Osteoblast (primary cell): ENCODE measurements around the gene PARD3B. TPM values are rescaled to one million over a fixed set of nuclear protein-coding genes. Genes with fewer than 3 reads are reported as not detected.

Experiments used
- DNase-seq: peaks from one replicate; pipeline ENCODE4 v3.0.0; 2011; ENCODE audit warnings: low spot score, mixed read lengths; ENCODE audit not compliant: insufficient read length; ENCODE audit errors: missing footprints
- H2AFZ ChIP-seq: 2 replicates; pipeline ENCODE4 v1.6.0; 2011; ENCODE audit warnings: mild to moderate bottlenecking, low read length
- H3K27ac ChIP-seq: 2 replicates; pipeline ENCODE4 v1.5.1; 2011; ENCODE audit warnings: mild to moderate bottlenecking, low read depth, low read length, moderate library complexity
- H3K27me3 ChIP-seq: 2 replicates; pipeline ENCODE4 v1.6.0; 2012; ENCODE audit warnings: mild to moderate bottlenecking, control low read depth, inconsistent platforms, low read length, moderate library complexity; ENCODE audit not compliant: insufficient read depth
- H3K36me3 ChIP-seq: 2 replicates; pipeline ENCODE4 v1.5.1; 2011; ENCODE audit warnings: mild to moderate bottlenecking, low read length, control low read depth, moderate library complexity; ENCODE audit not compliant: insufficient read depth
- H3K4me1 ChIP-seq: 2 replicates; pipeline ENCODE4 v1.5.1; 2011; ENCODE audit warnings: mild to moderate bottlenecking, low read length, control low read depth, moderate library complexity; ENCODE audit not compliant: insufficient read depth
- H3K4me2 ChIP-seq: 2 replicates; pipeline ENCODE4 v1.6.0; 2011; ENCODE audit warnings: mild to moderate bottlenecking, low read length; ENCODE audit not compliant: insufficient read depth
- H3K4me3 ChIP-seq: fragments of 200-600 bp; sonication (generic); 3 replicates; pipeline ENCODE4 v1.5.1; 2012; ENCODE audit warnings: mild to moderate bottlenecking, low read length, inconsistent platforms; ENCODE audit not compliant: insufficient read depth
- H3K79me2 ChIP-seq: 2 replicates; pipeline ENCODE4 v1.6.0; 2012; ENCODE audit warnings: mild to moderate bottlenecking, low read length, control low read depth, inconsistent platforms; ENCODE audit not compliant: insufficient read depth
- H3K9me3 ChIP-seq: 2 replicates; pipeline ENCODE4 v1.5.1; 2011; ENCODE audit warnings: low read depth, low read length, control low read depth
- H4K20me1 ChIP-seq: 2 replicates; pipeline ENCODE4 v1.6.0; 2012; ENCODE audit warnings: mild to moderate bottlenecking, low read length, control low read depth; ENCODE audit not compliant: insufficient read depth
- total RNA-seq: library from RNA; depleted of rRNA; stranded (reverse); fragments of >200 nt; gene quantifications from 2 replicates; pipeline ENCODE4 v1.2.3, GENCODE V29; 2012
- TF ChIP-seq, protein P1 (sequence below): IDR thresholded peaks from 2 replicates; pipeline ENCODE4 v1.5.1; 2011; ENCODE audit warnings: mild to moderate bottlenecking, low read depth, low read length, moderate library complexity; ENCODE audit errors: extremely low read depth

Gene PARD3B
- total RNA-seq, 1 donor = 22.4 TPM

DNA sequence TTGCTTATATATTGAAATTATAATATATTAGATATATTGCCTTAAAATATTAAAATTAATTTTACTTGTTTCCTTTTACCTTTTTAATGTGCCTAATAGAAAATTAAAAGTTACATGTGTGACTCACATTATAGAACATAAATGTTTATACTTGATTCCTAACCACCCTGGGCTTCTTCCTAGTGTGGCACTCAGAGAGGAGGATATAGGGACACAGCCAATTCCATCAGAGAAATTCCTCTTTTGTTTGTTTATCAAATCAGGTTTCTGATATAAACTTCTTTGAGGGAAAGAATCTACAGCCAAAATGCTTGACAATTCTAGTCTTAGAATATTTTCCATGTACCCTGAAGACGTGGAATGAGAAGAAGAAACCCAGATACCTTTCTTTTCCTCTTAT is 788.1 kb downstream of the PARD3B start:
- no peak for DNase-seq
- Histone ChIP-seq H2AFZ (no peak overlapping the region), H3K36me3 (no peaks in the 10 kb centered on the region), H3K27ac (no peak overlapping the region), H3K4me1 (no peaks in the 10 kb centered on the region), H3K4me3 (no peak overlapping the region), H3K4me2 (no peak overlapping the region), H3K79me2 (no peaks in the 10 kb centered on the region), H3K27me3 (no peaks in the 10 kb centered on the region), H4K20me1 (no peaks in the 10 kb centered on the region), H3K9me3 (no peaks in the 10 kb centered on the region)
- TF ChIP-seq, protein P1, sequence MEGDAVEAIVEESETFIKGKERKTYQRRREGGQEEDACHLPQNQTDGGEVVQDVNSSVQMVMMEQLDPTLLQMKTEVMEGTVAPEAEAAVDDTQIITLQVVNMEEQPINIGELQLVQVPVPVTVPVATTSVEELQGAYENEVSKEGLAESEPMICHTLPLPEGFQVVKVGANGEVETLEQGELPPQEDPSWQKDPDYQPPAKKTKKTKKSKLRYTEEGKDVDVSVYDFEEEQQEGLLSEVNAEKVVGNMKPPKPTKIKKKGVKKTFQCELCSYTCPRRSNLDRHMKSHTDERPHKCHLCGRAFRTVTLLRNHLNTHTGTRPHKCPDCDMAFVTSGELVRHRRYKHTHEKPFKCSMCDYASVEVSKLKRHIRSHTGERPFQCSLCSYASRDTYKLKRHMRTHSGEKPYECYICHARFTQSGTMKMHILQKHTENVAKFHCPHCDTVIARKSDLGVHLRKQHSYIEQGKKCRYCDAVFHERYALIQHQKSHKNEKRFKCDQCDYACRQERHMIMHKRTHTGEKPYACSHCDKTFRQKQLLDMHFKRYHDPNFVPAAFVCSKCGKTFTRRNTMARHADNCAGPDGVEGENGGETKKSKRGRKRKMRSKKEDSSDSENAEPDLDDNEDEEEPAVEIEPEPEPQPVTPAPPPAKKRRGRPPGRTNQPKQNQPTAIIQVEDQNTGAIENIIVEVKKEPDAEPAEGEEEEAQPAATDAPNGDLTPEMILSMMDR = no peak

DNA sequence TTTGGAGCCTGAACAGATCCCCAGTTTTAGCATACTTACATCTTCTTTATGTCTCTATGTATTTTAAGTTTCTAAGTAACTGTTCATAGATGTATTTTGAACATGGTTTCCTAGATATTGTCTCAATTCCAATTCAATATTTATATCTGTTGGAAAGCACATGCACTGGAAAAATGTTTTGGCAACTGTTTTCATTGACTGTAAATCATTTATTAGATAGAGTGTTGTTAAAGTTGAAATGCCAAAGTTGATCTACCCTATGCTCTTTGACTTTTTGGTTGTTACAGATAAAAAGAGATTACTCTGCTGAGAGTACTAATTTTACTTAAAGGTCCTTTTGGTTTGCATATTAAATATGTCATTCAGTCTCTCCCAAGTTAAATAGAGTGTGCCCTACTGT is 792.0 kb downstream of the PARD3B start:
- Histone ChIP-seq H3K4me3 (no peak overlapping the region), H3K4me2 (no peak overlapping the region), H2AFZ (no peak overlapping the region), H3K27ac (no peak overlapping the region), H3K9me3 (no peaks in the 10 kb centered on the region), H3K79me2 (no peaks in the 10 kb centered on the region), H3K4me1 (no peaks in the 10 kb centered on the region), H4K20me1 (no peaks in the 10 kb centered on the region), H3K36me3 (no peaks in the 10 kb centered on the region), H3K27me3 (no peaks in the 10 kb centered on the region)
- no peak for DNase-seq
- TF ChIP-seq, protein P1 = no peak

DNA sequence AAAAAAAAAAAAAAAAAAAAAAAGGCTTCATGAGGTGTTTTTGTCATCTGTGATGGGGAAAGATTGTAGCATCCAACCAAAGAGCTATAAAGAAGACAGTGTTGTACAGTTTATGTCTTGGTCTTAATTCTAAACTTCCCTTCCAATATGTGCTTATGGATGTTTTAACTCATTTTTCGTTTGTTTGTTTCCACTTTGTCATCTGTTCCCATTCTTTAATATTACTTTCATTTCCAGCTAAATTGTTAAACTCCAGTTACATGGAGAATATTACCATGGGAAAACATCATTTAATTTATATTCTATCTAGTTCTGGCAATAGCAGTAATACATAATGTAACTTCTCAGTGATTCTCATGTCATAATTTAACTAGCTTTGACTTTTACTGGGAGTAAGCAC is 792.9 kb downstream of the PARD3B start:
- H3K4me2 ChIP-seq = no peak overlapping the region
- no peak overlapping the region for H3K4me3 ChIP-seq
- TF ChIP-seq, protein P1 = no peak
- no peaks in the 10 kb centered on the region for H3K9me3 ChIP-seq
- H3K36me3 ChIP-seq = no peaks in the 10 kb centered on the region
- no peaks in the 10 kb centered on the region for H3K27me3 ChIP-seq
- H3K79me2 ChIP-seq = no peaks in the 10 kb centered on the region
- DNase-seq = no peak
- no peak overlapping the region for H3K27ac ChIP-seq
- no peaks in the 10 kb centered on the region for H3K4me1 ChIP-seq
- H2AFZ ChIP-seq = no peak overlapping the region
- no peaks in the 10 kb centered on the region for H4K20me1 ChIP-seq

DNA sequence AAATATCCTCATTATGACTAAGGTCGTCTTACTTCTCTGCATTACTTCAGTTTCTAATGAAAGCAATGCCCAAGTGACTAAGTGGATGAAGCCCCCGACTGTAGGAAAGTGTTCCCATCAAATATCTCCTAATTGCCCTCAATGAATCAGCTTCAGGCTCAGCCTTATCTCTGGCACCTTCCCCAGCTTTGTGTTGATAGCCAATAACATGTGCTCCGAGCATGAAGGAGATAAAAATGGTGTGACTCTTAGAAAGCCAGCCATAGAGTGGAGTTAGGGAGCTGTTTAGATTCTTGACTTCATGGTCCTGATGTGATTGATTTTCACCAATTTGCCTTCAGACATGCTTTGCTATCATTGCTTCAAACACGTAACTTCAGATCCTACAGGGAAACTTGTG is 797.8 kb downstream of the PARD3B start:
- Histone ChIP-seq H3K36me3 (no peaks in the 10 kb centered on the region), H3K79me2 (no peaks in the 10 kb centered on the region), H3K27me3 (no peaks in the 10 kb centered on the region), H3K9me3 (no peaks in the 10 kb centered on the region), H2AFZ (no peak overlapping the region), H3K4me2 (no peak overlapping the region), H3K27ac (no peak overlapping the region), H4K20me1 (no peaks in the 10 kb centered on the region), H3K4me3 (no peak overlapping the region), H3K4me1 (no peaks in the 10 kb centered on the region)
- TF ChIP-seq, protein P1 = no peak
- DNase-seq = no peak
